Cardiac muscle cell (in vitro differentiated cells and primary cell): ENCODE data around the gene OOSP4A. TPM values are rescaled to one million over a fixed set of nuclear protein-coding genes. Genes with fewer than 3 reads are reported as not detected.

Experiments used
- DNase-seq, 2 donors: peaks; one replicate each; pipeline versions ENCODE4 v3.0.0 to v3.0.0-alpha.2; 2010 to 2017; ENCODE audit warnings: low read depth in 1 of 2, low spot score in 1 of 2
- H3K27ac ChIP-seq: fragments of 200-600 bp; sonication (generic); 2 replicates; pipeline ENCODE4 v1.5.1; 2016
- H3K27me3 ChIP-seq: fragments of 200-600 bp; sonication (generic); 2 replicates; pipeline ENCODE4 v1.6.0; 2016; ENCODE audit warnings: control low read depth
- H3K36me3 ChIP-seq: fragments of 200-600 bp; sonication (generic); 2 replicates; pipeline ENCODE4 v1.5.1; 2016; ENCODE audit warnings: control low read depth
- H3K4me1 ChIP-seq: fragments of 200-600 bp; sonication (generic); 2 replicates; pipeline ENCODE4 v1.8.1; 2017; ENCODE audit warnings: low read depth, mild to moderate bottlenecking, mixed run types
- H3K4me3 ChIP-seq: fragments of 200-600 bp; sonication (generic); 2 replicates; pipeline ENCODE4 v1.5.1; 2016; ENCODE audit warnings: mild to moderate bottlenecking
- H3K9me3 ChIP-seq: fragments of 200-600 bp; sonication (generic); 2 replicates; pipeline ENCODE4 v1.5.1; 2017; ENCODE audit warnings: low read depth, mild to moderate bottlenecking, control low read depth
- polyA plus RNA-seq: library from polyadenylated mRNA; unstranded; fragments of >200 nt; fragmentation: Nextera tagmentation; extraction: Ambion mirVana; gene quantifications from 2 replicates; pipeline ENCODE4 v1.2.1, GENCODE V29; 2016
- total RNA-seq: library from RNA; depleted of rRNA; stranded (reverse); fragments of >200 nt; gene quantifications from 2 replicates; pipeline ENCODE4 v1.2.3, GENCODE V29; 2016
- TF ChIP-seq, protein P1 (sequence below): IDR thresholded peaks from 2 replicates; pipeline ENCODE4 v1.5.1; 2012; ENCODE audit warnings: low read depth, mild to moderate bottlenecking, low read length

OOSP4A gene
- total and polyA plus RNA-seq, 2 experiments from 2014 or later, result not detected

DNA sequence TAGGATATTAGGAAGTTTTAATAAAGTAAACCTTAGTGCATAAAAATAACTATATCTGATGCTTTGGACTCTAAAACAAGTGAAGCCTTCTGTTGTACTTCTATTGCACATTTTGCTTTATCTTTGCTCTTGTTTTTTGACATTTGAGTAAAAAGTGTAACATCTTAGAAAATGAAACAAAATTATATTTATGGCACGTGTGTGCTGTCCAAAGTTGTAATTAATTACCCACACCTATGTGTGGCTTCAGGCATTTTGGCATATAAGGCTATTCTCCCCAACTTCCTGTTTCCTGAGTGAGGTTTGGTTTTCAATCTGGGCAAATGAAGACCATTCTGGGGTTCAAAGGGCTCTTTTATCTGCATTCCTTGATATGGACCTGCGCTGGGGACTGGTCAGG is 25.7 kb upstream of the OOSP4A start, which contains the start of gene OOSP1:
Gene OOSP1 (plus strand): TSS at position 301 of the 400 bp plus-strand sequence. CDS start 23 bp downstream, at position 324.
- Histone ChIP-seq H3K4me3 (no peak within 1 kb of the TSS), H3K27me3 (no peaks in the 10 kb centered on the region), H3K27ac (no peak within 1 kb of the TSS), H3K9me3 (no peaks in the 10 kb centered on the region), H3K36me3 (no peaks in the 10 kb centered on the region), H3K4me1 (no peaks in the 10 kb centered on the region)
- no peak for DNase-seq
- TF ChIP-seq, protein P1, sequence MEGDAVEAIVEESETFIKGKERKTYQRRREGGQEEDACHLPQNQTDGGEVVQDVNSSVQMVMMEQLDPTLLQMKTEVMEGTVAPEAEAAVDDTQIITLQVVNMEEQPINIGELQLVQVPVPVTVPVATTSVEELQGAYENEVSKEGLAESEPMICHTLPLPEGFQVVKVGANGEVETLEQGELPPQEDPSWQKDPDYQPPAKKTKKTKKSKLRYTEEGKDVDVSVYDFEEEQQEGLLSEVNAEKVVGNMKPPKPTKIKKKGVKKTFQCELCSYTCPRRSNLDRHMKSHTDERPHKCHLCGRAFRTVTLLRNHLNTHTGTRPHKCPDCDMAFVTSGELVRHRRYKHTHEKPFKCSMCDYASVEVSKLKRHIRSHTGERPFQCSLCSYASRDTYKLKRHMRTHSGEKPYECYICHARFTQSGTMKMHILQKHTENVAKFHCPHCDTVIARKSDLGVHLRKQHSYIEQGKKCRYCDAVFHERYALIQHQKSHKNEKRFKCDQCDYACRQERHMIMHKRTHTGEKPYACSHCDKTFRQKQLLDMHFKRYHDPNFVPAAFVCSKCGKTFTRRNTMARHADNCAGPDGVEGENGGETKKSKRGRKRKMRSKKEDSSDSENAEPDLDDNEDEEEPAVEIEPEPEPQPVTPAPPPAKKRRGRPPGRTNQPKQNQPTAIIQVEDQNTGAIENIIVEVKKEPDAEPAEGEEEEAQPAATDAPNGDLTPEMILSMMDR, result no peak

DNA sequence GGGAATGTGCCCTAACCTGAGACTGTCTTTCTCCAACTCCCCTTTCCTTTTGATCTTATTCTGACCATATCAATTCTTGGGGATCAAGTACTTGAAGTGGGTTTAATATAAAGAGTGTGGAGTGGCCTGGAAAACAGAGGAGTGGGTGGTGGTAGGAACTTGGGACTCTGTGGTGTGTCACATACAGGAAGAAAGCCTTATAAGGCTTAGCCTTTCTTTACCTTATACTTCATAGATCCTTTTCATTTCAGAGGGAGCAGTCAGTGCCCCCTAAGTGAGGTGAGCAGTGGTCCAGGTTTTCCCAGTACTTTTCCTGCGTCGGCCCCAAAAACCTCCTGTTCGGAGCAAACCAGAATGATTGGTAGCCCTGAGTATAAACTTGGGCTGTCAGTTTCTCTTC is 25.1 kb upstream of the OOSP4A start:
- TF ChIP-seq, protein P1, result no peak
- no peaks in the 10 kb centered on the region for H3K27me3 ChIP-seq
- no peak overlapping the region for H3K4me3 ChIP-seq
- H3K4me1 ChIP-seq, result no peaks in the 10 kb centered on the region
- no peak overlapping the region for H3K27ac ChIP-seq
- H3K36me3 ChIP-seq, result no peaks in the 10 kb centered on the region
- H3K9me3 ChIP-seq, result no peaks in the 10 kb centered on the region
- no peak for DNase-seq

DNA sequence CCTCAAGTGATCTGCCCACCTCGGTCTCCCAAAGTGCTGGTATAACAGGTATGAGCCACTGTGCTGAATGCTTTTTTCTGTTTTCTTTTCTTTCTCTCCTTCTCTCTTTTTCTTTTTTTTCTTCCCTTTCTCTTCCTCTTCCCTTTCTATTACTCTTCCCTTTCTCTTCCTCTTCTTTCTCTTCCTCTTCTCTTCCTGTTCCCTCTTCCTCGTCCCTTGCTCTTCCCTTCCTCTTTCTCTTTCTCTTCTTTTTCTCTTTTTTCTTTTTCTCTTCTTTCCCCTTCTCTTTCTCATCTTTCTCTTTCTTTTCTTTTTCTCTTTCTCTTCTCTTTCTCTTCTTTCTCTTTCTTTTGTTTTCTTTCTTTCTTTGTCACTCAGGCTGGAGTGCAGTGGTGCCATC is 24.4 kb upstream of the OOSP4A start:
- H3K27me3 ChIP-seq, result no peaks in the 10 kb centered on the region
- H3K36me3 ChIP-seq, result no peaks in the 10 kb centered on the region
- no peaks in the 10 kb centered on the region for H3K9me3 ChIP-seq
- TF ChIP-seq, protein P1, result no peak
- peaks cover 3% of the 10 kb centered on the region for H3K4me1 ChIP-seq
- H3K4me3 ChIP-seq, result no peak overlapping the region
- DNase-seq, result no peak
- H3K27ac ChIP-seq, result no peak overlapping the region

DNA sequence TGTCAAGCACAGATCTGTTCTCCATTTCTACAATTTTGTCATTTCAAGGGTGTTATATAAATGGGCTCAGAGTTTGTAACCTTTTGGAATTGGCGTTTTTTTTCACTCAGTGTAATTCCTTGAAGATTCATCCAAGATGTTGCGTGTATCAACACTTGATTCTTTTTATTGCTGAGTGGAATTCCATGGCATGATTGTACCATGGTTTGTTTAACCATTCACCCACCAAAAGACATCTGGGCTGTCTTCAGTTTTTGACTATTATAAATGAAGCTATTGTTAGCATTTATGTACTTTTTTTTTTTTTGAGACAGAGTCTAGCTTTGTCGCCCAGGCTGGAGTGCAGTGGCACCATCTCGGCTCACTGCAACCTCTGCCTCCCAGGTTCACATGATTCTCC is 22.7 kb upstream of the OOSP4A start:
- TF ChIP-seq, protein P1, result no peak
- no peaks in the 10 kb centered on the region for H3K9me3 ChIP-seq

DNA sequence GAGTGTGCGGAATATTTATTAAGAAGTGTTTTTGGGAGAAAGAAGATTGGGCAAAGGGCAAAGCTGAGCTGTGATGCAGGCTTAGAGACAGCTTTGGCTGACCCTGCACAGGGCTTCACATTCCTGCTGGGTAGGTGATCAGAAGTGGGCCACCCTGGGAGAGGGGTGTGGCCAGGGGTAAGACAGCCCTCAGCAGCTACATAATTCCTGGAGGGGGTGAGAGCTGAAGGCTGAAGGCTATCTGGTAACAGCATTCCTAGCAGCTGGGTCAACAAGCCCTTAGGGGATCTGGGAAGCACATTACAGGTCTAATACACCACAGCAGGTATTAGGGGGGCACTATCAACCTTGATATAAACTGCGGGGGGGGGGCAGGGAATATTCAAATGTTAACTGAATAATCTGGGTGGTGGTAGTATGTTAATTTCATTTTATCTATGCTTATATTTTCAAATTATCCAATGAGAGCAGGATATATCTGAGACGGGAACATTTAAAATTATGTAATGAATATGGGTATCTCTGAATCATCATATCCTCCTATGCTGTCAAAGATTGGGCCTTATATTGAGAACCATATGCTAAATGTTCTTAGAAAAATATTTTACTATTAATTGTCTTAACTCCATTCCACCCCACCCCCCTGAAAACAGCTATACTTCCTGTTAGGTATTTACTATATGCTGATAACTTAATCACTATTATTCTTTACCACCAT is 19.7 kb upstream of the OOSP4A start:
- Histone ChIP-seq H3K4me1 (peaks cover 12% of the 10 kb centered on the region), H3K36me3 (no peaks in the 10 kb centered on the region), H3K27me3 (no peaks in the 10 kb centered on the region), H3K27ac (peak overlapping the region; percentile 87), H3K9me3 (no peaks in the 10 kb centered on the region), H3K4me3 (no peak overlapping the region)
- TF ChIP-seq, protein P1, result no peak
- DNase-seq, result no peak

More for the DNA sequence above, 22.7 kb upstream of the OOSP4A start:
- Histone ChIP-seq H3K27ac (no peak overlapping the region), H3K36me3 (no peaks in the 10 kb centered on the region), H3K4me1 (peaks cover 12% of the 10 kb centered on the region), H3K4me3 (no peak overlapping the region), H3K27me3 (no peaks in the 10 kb centered on the region)
- no peak for DNase-seq
